OCI-LY7 (cell line): ENCODE results near the gene TMEM114. TPM values are rescaled to one million over a fixed set of nuclear protein-coding genes. Genes with fewer than 3 reads are reported as not detected.

Source experiments
- BruUV-seq: library from RNA; stranded (reverse); fragments of 400-500 nt; replicated peaks from 2 replicates; lab custom pipeline; 2021; lab: Mats Ljungman, UMichigan
- CTCF ChIA-PET: fragments of 300-600 bp; sonication (Branson Sonifier 250); formaldehyde crosslinking; loops from one replicate; lab custom pipeline; 2022; ENCODE audit warnings: antibody characterized with exemption; ENCODE audit not compliant: unreplicated experiment; lab: Charles Lee
- POLR2A ChIA-PET: fragments of 300-600 bp; sonication (Branson Sonifier 250); formaldehyde crosslinking; loops from one replicate; lab custom pipeline; 2022; ENCODE audit warnings: antibody characterized with exemption; lab: Charles Lee
- DNase-seq: peaks from one replicate; pipeline ENCODE4 v3.0.0-alpha.2; 2015; ENCODE audit warnings: low spot score
- H2AFZ ChIP-seq: fragments of 200-600 bp; sonication (generic), shearing (Covaris generic); 2 replicates; pipeline ENCODE4 v1.6.1; 2014; ENCODE audit warnings: mild to moderate bottlenecking, antibody characterized with exemption, low read length, moderate library complexity
- H3K27ac ChIP-seq: fragments of 200-600 bp; sonication (generic); 2 replicates; pipeline ENCODE4 v1.5.1; 2014; ENCODE audit warnings: mixed run types, low read depth, mild to moderate bottlenecking, moderate library complexity, low read length, inconsistent platforms; ENCODE audit not compliant: poor library complexity, severe bottlenecking
- H3K36me3 ChIP-seq: fragments of 200-600 bp; sonication (generic); 2 replicates; pipeline ENCODE4 v1.6.1; 2014; ENCODE audit warnings: mild to moderate bottlenecking, antibody characterized with exemption, low read length, moderate library complexity, mixed read lengths; ENCODE audit not compliant: insufficient read depth
- H3K4me1 ChIP-seq: fragments of 200-600 bp; sonication (generic); 2 replicates; pipeline ENCODE4 v1.5.1; 2014; ENCODE audit warnings: mild to moderate bottlenecking, low read length; ENCODE audit not compliant: insufficient read depth, poor library complexity, severe bottlenecking
- H3K4me2 ChIP-seq: fragments of 200-600 bp; sonication (generic); 2 replicates; pipeline ENCODE4 v1.6.1; 2014; ENCODE audit warnings: mild to moderate bottlenecking, low read length
- H3K4me3 ChIP-seq: fragments of 200-600 bp; sonication (generic); 2 replicates; pipeline ENCODE4 v1.5.1; 2014; ENCODE audit warnings: mild to moderate bottlenecking, low read depth, low read length; ENCODE audit not compliant: poor library complexity, severe bottlenecking
- H3K79me2 ChIP-seq: fragments of 200-600 bp; sonication (generic); 2 replicates; pipeline ENCODE4 v1.6.1; 2016; ENCODE audit warnings: low read depth, mild to moderate bottlenecking, low read length, moderate library complexity, mixed read lengths; ENCODE audit not compliant: insufficient read depth
- H3K9me2 ChIP-seq: fragments of 200-600 bp; sonication (generic); 2 replicates; pipeline ENCODE4 v1.6.1; 2016; ENCODE audit warnings: mild to moderate bottlenecking, low read length, mixed read lengths; ENCODE audit not compliant: insufficient read depth
- H3K9me3 ChIP-seq: fragments of 200-600 bp; sonication (generic); 2 replicates; pipeline ENCODE4 v1.6.1; 2014; ENCODE audit warnings: mild to moderate bottlenecking, mixed run types, low read length, mixed read lengths
- H4K20me1 ChIP-seq: fragments of 200-600 bp; sonication (generic); 2 replicates; pipeline ENCODE4 v1.6.1; 2014; ENCODE audit warnings: mild to moderate bottlenecking, antibody characterized with exemption, low read length, moderate library complexity, mixed read lengths; ENCODE audit not compliant: insufficient read depth
- CTCF ChIP-seq: fragments of 200-600 bp; sonication (generic); conservative IDR thresholded peaks from 2 replicates; pipeline ENCODE4 v1.5.1; 2014; ENCODE audit warnings: mild to moderate bottlenecking, antibody characterized with exemption, low read length, moderate library complexity, mixed read lengths
- EZH2phosphoT487 ChIP-seq: fragments of 200-600 bp; sonication (generic); IDR thresholded peaks from 2 replicates; pipeline ENCODE4 v1.6.1; 2018; ENCODE audit warnings: low read depth, borderline replicate concordance, mild to moderate bottlenecking, mixed run types, antibody characterized with exemption, low read length, moderate library complexity, mixed read lengths
- intact Hi-C: fragments of 100-400 bp; cut with micrococcal nuclease; formaldehyde crosslinking; loops from one replicate; pipeline ENCODE4 v1.10.0; 2022; ENCODE audit not compliant: unreplicated experiment
- total RNA-seq, 2 experiments: library from RNA; depleted of rRNA in 1 of 2; stranded (reverse); fragments of >200 nt in 1 of 2; shearing (Covaris generic) in 1 of 2; gene quantifications; 2 replicates each; pipeline ENCODE4 v1.2.3, GENCODE V29; 2014 to 2022

Gene TMEM114
- total RNA-seq, 2 experiments from 2014 or later: not detected

- DNase-seq: no peak
- no peak overlapping the region for H3K27ac ChIP-seq
- H3K4me1 ChIP-seq: no peaks in the 10 kb centered on the region
- BruUV-seq: no TSS peak
- intact Hi-C loops: loop anchor here (5.0 kb wide), 1 partner anchor 68 kb away; no protein-coding TSS in a partner anchor
- no peak overlapping the region for H3K4me3 ChIP-seq
- H3K9me2 ChIP-seq: no peaks in the 10 kb centered on the region
- H4K20me1 ChIP-seq: no peaks in the 10 kb centered on the region
- POLR2A ChIA-PET: interaction anchor here (1.1 kb wide), 1 partner anchor 98 kb away, joined by 3 read pairs; no protein-coding TSS in a partner anchor
- no peak overlapping the region for H2AFZ ChIP-seq
- TF ChIP-seq CTCF (no peak), EZH2phosphoT487 (no peak)
- H3K4me2 ChIP-seq: no peak overlapping the region
- no peaks in the 10 kb centered on the region for H3K36me3 ChIP-seq
- H3K79me2 ChIP-seq: no peaks in the 10 kb centered on the region
- CTCF ChIA-PET: no interaction called here
- 0 out of 2 replicates have a peak, but pooled peaks cover under 1% of the 10 kb centered on the region for H3K9me3 ChIP-seq
Measured at GRCh38 chr16:8569650-8570346, 20.5 kb downstream of the TMEM114 start.

- CTCF ChIA-PET: no interaction called here
- no TSS peak for BruUV-seq
- H2AFZ ChIP-seq: no peak overlapping the region
Measured at GRCh38 chr16:8568231-8568617, 22.1 kb downstream of the TMEM114 start.

More at GRCh38 chr16:8568231-8568617, 22.1 kb downstream of the TMEM114 start:
- H3K27ac ChIP-seq: no peak overlapping the region
- no peak overlapping the region for H3K4me3 ChIP-seq
- TF ChIP-seq EZH2phosphoT487: no peak
- TF ChIP-seq CTCF: no peak
- POLR2A ChIA-PET: interaction anchor here (0.5 kb wide), 1 partner anchor 880 kb away, joined by 7 read pairs; no protein-coding TSS in a partner anchor
- peak; percentile 16 for DNase-seq
- no peaks in the 10 kb centered on the region for H4K20me1 ChIP-seq
- no peaks in the 10 kb centered on the region for H3K9me2 ChIP-seq
- peaks cover 10% of the 10 kb centered on the region; the same call in 1 of the 2 replicates for H3K9me3 ChIP-seq
- H3K36me3 ChIP-seq: no peaks in the 10 kb centered on the region
- no peaks in the 10 kb centered on the region for H3K79me2 ChIP-seq
- no peak overlapping the region for H3K4me2 ChIP-seq
- no peaks in the 10 kb centered on the region for H3K4me1 ChIP-seq
- intact Hi-C loops: no loop called here
